Esophagus squamous epithelium (tissue), 5 donors: ENCODE data around the gene FOXP1. TPM values are rescaled to one million over a fixed set of nuclear protein-coding genes. Genes with fewer than 3 reads are reported as not detected.

Experiments
- DNase-seq: peaks from one replicate; lab custom pipeline; 2025; lab: John Stamatoyannopoulos, UW
- H3K27ac ChIP-seq, 4 donors: fragments of 200-600 bp; sonication (generic); one replicate each; pipeline ENCODE4 v1.5.1; 2016 to 2019; ENCODE audit warnings: mild to moderate bottlenecking in 1 of 4
- H3K27me3 ChIP-seq, 4 donors: fragments of 200-600 bp; sonication (generic); 1 replicate in 3 of 4; 2 replicates in 1 of 4; pipeline versions ENCODE4 v1.5.1 to v1.6.0; 2017 to 2021; ENCODE audit warnings: antibody characterized with exemption in 1 of 4
- H3K36me3 ChIP-seq, 3 donors: fragments of 200-600 bp; sonication (generic); one replicate each; pipeline ENCODE4 v1.5.1; 2016 to 2019
- H3K4me1 ChIP-seq, 3 donors: fragments of 200-600 bp; sonication (generic); one replicate each; pipeline ENCODE4 v1.5.1; 2017 to 2019
- H3K4me3 ChIP-seq, 4 donors: fragments of 200-600 bp; sonication (generic); 1 replicate in 3 of 4; 2 replicates in 1 of 4; pipeline ENCODE4 v1.5.1; 2016 to 2019; ENCODE audit warnings: mild to moderate bottlenecking in 2 of 4, moderate library complexity in 1 of 4
- H3K9me3 ChIP-seq, 3 donors: fragments of 200-600 bp; sonication (generic); one replicate each; pipeline ENCODE4 v1.5.1; 2016 to 2019
- POLR2A ChIP-seq, 4 donors: fragments of 450-650 bp; IDR thresholded peaks; one replicate each; pipeline ENCODE4 v1.6.1; 2017; ENCODE audit warnings: antibody characterized with exemption in 4 of 4, mild to moderate bottlenecking in 4 of 4, moderate library complexity in 3 of 4
- WGBS, 2 donors: methylation state at CpG; one replicate each; pipeline ENCODE4 v1.1.5; 2018; 5-methylcytosine and 5-hydroxymethylcytosine counted together
- intact Hi-C: fragments of 100-400 bp; cut with DNase I; formaldehyde crosslinking; loops from one replicate; pipeline ENCODE4 v1.15.0; 2022
- total RNA-seq, 4 donors: library from RNA; depleted of rRNA; stranded (reverse); fragments of >200 nt; gene quantifications; one replicate each; pipeline ENCODE4 v1.1.0, GENCODE V29; 2016
- TF ChIP-seq, protein P1 (sequence below), 6 experiments: fragments of 450-650 bp in 4 of 6; fragments of 200-600 bp in 2 of 6; sonication (generic) in 2 of 6; IDR thresholded peaks; one replicate each; pipeline ENCODE4 v1.5.1; 2016 to 2019; ENCODE audit warnings: antibody characterized with exemption in 6 of 6, mild to moderate bottlenecking in 4 of 6, moderate library complexity in 4 of 6
- donor health status: DM: yes; HTN: yes; CAD: no.

Gene FOXP1
- total RNA-seq, result 100 to 1,000 TPM in 1 of 4 donors, 10 to 100 TPM in 3; 49.1 to 124 (median 61.1) TPM

DNA sequence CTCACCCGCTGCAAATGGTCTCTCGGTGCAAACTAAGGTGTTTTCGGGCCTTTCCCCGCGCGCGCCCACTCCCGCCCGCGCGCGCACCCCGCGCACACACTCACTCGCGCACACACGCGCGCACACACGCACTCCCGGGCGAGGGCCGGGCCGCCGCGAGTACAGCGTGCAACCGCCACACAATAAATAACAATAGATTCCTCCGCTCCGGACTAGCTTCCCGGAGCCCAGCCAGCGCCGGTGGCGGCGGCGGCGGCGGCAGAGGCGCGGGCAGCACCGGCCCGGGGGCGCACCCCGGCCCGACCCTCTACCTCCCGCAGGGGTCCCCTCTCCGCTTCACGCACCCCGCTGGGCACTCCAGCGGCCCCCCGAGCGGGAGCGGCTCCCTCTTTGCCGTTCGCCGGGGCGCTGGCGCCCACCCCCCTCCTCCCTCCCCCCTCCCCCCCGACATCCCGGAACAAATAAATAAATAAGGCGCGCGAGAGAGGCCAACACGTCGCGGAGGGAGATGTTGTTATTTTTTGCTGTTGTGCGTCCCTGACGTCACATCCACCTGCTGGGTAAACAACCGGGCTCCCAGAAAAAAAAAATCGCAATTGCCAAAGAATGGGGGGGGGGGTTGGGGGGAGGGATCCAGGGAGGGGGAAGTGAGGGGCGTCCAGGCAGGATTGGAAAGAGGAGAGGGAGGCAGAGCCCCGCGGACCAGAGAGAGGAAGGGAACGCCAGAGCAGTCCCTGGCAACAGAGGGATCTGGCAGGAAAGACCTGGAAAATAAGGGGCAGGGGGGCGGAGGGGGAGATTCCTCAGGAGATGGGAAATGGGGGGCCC, at the start of gene FOXP1:
FOXP1 (minus strand) TSS at position 163 of the 828 bp plus-strand sequence. CDS start 385,347 bp downstream, outside the sequence.
- Histone ChIP-seq H3K27ac (peak within 1 kb of the TSS; percentile 97 to 100 (median 98)), H3K4me3 (peak within 1 kb of the TSS; percentile 57 to 94 (median 78)), H3K9me3 (no peaks in the 10 kb centered on the region), H3K36me3 (no peaks in the 10 kb centered on the region), H3K27me3 (no peaks in the 10 kb centered on the region), H3K4me1 (peaks cover 0 to 51% (median 14%) of the 10 kb centered on the region in 3 donors)
- TF ChIP-seq, protein P1, sequence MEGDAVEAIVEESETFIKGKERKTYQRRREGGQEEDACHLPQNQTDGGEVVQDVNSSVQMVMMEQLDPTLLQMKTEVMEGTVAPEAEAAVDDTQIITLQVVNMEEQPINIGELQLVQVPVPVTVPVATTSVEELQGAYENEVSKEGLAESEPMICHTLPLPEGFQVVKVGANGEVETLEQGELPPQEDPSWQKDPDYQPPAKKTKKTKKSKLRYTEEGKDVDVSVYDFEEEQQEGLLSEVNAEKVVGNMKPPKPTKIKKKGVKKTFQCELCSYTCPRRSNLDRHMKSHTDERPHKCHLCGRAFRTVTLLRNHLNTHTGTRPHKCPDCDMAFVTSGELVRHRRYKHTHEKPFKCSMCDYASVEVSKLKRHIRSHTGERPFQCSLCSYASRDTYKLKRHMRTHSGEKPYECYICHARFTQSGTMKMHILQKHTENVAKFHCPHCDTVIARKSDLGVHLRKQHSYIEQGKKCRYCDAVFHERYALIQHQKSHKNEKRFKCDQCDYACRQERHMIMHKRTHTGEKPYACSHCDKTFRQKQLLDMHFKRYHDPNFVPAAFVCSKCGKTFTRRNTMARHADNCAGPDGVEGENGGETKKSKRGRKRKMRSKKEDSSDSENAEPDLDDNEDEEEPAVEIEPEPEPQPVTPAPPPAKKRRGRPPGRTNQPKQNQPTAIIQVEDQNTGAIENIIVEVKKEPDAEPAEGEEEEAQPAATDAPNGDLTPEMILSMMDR (IDR thresholded peaks at IDR 0.05), result no peak
- TF ChIP-seq POLR2A (IDR thresholded peaks at IDR 0.05), result peak in 2 of 4 donors; percentile 53 to 77
- 0% methylated on average over 27 to 29 of the region's 75 CpGs for WGBS, 2 donors
- intact Hi-C loops, result loop anchor here (5.0 to 10.0 kb wide), 2 partner anchors 141 to 509 kb away; no protein-coding TSS in a partner anchor
- peak; percentile 24 for DNase-seq

DNA sequence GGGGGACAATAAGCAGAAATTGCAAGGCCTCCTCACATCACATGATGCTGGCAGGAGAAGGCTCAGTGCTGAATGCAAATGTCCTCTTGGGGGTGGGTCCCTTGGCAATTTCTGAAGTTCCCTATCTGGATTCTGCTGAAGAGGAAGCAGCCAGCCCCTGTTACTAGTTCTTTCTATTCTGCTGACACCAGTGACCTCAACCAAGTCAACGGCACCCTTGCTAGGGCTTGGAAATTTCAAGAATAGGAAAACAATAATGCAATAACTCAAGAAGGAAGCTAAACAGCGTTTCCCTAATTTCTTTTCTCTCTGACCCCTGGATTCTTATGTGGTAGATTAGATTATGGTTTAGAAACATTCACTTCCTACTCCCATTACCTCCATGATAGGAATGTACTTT, 46.2 kb upstream of the FOXP1 start:
- no peaks in the 10 kb centered on the region for H3K36me3 ChIP-seq
- no peak for DNase-seq
- TF ChIP-seq POLR2A (IDR thresholded peaks at IDR 0.05), result no peak
- TF ChIP-seq, protein P1 (IDR thresholded peaks at IDR 0.05), result no peak
- H3K4me3 ChIP-seq, result no peak overlapping the region
- peaks cover 0 to 5% (median 0%) of the 10 kb centered on the region in 3 donors for H3K4me1 ChIP-seq
- H3K27ac ChIP-seq, result peak overlapping the region in 2 of 4 donors; percentile 36 to 73
- no peaks in the 10 kb centered on the region for H3K9me3 ChIP-seq
- 60 to 71% methylated on average over 2 of the region's 2 CpGs for WGBS, 2 donors
- intact Hi-C loops, result no loop called here
- H3K27me3 ChIP-seq, result no peaks in the 10 kb centered on the region

DNA sequence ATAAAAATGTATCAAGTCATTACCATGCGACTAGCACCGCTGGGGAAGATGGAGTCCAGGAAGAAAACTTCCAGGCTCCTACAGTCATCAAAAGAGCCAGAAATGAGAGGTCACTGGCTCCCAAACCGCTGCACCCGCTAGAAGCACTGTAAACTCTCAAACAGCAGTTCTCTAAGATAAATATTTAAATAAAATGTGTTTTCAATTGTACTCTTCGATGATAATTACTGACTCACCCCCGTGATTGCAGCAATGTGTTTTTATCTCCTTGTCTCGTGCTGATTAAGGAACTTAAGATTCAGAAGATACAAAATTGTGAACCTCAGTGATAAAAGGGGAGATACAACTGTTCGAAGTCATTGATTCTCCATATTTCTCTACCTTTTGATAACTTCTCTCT, 45.8 kb upstream of the FOXP1 start:
- Histone ChIP-seq H3K27me3 (no peaks in the 10 kb centered on the region), H3K36me3 (no peaks in the 10 kb centered on the region), H3K9me3 (no peaks in the 10 kb centered on the region), H3K4me3 (no peak overlapping the region), H3K4me1 (peaks cover 0 to 5% (median 0%) of the 10 kb centered on the region in 3 donors), H3K27ac (peak overlapping the region in 2 of 4 donors; percentile 36 to 73)
- no peak for DNase-seq
- intact Hi-C loops, result no loop called here
- TF ChIP-seq, protein P1 (IDR thresholded peaks at IDR 0.05), result no peak
- no peak for TF ChIP-seq POLR2A (IDR thresholded peaks at IDR 0.05)
- 59 to 63% methylated on average over 8 of the region's 8 CpGs for WGBS, 2 donors

DNA sequence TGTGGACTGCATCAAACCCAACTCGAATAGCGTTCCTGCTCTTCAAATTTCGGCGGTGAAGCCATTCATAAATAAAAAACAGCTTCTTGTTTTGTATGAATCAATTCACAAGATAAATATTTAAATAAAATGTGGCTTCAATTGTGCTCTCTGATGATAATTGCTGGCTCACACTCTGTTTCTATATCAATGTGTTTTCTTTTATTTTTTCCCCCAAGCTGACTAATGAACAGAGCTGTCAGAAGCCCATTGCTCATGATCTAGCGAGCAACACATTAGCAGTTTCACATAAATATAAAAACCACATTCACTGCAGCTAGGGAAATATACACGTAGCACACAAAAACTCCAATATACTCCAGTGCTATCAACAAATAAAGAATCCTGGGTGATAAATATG, 45.0 kb upstream of the FOXP1 start:
- H3K9me3 ChIP-seq, result no peaks in the 10 kb centered on the region
- DNase-seq, result no peak

More for the DNA sequence above, 45.0 kb upstream of the FOXP1 start:
- TF ChIP-seq POLR2A (IDR thresholded peaks at IDR 0.05), result no peak
- TF ChIP-seq, protein P1 (IDR thresholded peaks at IDR 0.05), result no peak
- H3K27ac ChIP-seq, result no peak overlapping the region
- intact Hi-C loops, result no loop called here
- no peaks in the 10 kb centered on the region for H3K27me3 ChIP-seq
- H3K4me3 ChIP-seq, result no peak overlapping the region
- 66 to 73% methylated on average over 6 of the region's 6 CpGs for WGBS, 2 donors
- no peaks in the 10 kb centered on the region for H3K36me3 ChIP-seq
- H3K4me1 ChIP-seq, result peaks cover 0 to 5% (median 0%) of the 10 kb centered on the region in 3 donors
